ENCODE data around the gene SEMA4D.

GRCh38 chr9:89528131-89528530, 30.2 kb upstream of the SEMA4D start:
- TF ChIP-seq POLR2A (IDR thresholded peaks at IDR 0.05; ENCODE audit: low read length) (no peak), GATA1 (IDR thresholded peaks at IDR 0.05; ENCODE audit: low read depth, low read length) (no peak)

Data from erythroblast (primary cell).